Activated naive CD4-positive, alpha-beta T cell (primary cell): Measurements from ENCODE around the gene ULK1.

ENCODE experiments used
- DNase-seq, 4 experiments: peaks; one replicate each; lab custom pipeline; 2025; lab: John Stamatoyannopoulos, UW

ULK1 gene

GRCh38 chr12:131892711-131893604 lies 1.5 kb upstream of the ULK1 start:
- DNase-seq: no peak

- DNase-seq: no peak
These were observed 663 bp upstream of the ULK1 start for GRCh38 chr12:131893605-131894312.

GRCh38 chr12:131894981-131895639 lies 688 bp downstream of the ULK1 start:
- DNase-seq: no peak

- no peak for DNase-seq
These were observed 1.2 kb downstream of the ULK1 start for GRCh38 chr12:131895640-131896079.

- DNase-seq: peak in 1 of 4 experiments; percentile 34
These were observed 1.8 kb downstream of the ULK1 start for GRCh38 chr12:131896080-131896810.

GRCh38 chr12:131896811-131897270 lies 2.4 kb downstream of the ULK1 start:
- no peak for DNase-seq

- no peak for DNase-seq
These were observed 2.9 kb downstream of the ULK1 start for GRCh38 chr12:131897276-131897675.

- no peak for DNase-seq
These were observed 3.5 kb downstream of the ULK1 start for GRCh38 chr12:131897875-131898274.

GRCh38 chr12:131900397-131900796 lies 6.0 kb downstream of the ULK1 start:
- DNase-seq: no peak

- DNase-seq: no peak
These were observed 7.3 kb downstream of the ULK1 start for GRCh38 chr12:131901431-131902331.

GRCh38 chr12:131902332-131903241 lies 8.2 kb downstream of the ULK1 start:
- no peak for DNase-seq

GRCh38 chr12:131903270-131904255 lies 9.1 kb downstream of the ULK1 start:
- DNase-seq: no peak

GRCh38 chr12:131904346-131904745 lies 9.9 kb downstream of the ULK1 start:
- no peak for DNase-seq

- DNase-seq: no peak
These were observed 10.7 kb downstream of the ULK1 start for GRCh38 chr12:131905081-131905629.

- DNase-seq: no peak
These were observed 11.2 kb downstream of the ULK1 start for GRCh38 chr12:131905630-131906091.

GRCh38 chr12:131907379-131908091 lies 13.1 kb downstream of the ULK1 start:
- DNase-seq: no peak
